IMR-90 (cell line): ENCODE results near the gene PANK2. TPM values are rescaled to one million over a fixed set of nuclear protein-coding genes. Genes with fewer than 3 reads are reported as not detected.
A peak's percentile ranks its signal among the peaks of the same experiment; 100 is the strongest.

Source experiments
- ATAC-seq: fragments of 200-7000 bp; cut with Tn5 transposase; 2 replicates; pipeline ENCODE4 v1.9.1; 2020; ENCODE audit warnings: low read depth, mild to moderate bottlenecking, moderate library complexity
- BruUV-seq: library from RNA; stranded (reverse); fragments of 400-500 nt; replicated peaks from 2 replicates; lab custom pipeline; 2021; lab: Mats Ljungman, UMichigan
- CTCF ChIA-PET: fragments of 300-600 bp; formaldehyde crosslinking; extraction: SDS; loops from one replicate; lab custom pipeline; 2021; ENCODE audit warnings: antibody characterized with exemption; lab: Yijun Ruan, JAX
- POLR2A ChIA-PET: fragments of 300-600 bp; sonication (Branson Sonifier 250); formaldehyde crosslinking; loops from one replicate; lab custom pipeline; 2022; ENCODE audit warnings: antibody characterized with exemption; ENCODE audit not compliant: unreplicated experiment; lab: Charles Lee
- DNase-seq: peaks from one replicate; pipeline ENCODE4 v3.0.0; 2013
- H2AFZ ChIP-seq: replicated peaks from 2 replicates; pipeline ENCODE3; 2013; ENCODE audit warnings: low read length, mild to moderate bottlenecking; ENCODE audit not compliant: poor library complexity
- H2AK5ac ChIP-seq: 2 replicates; pipeline ENCODE4 v1.6.1; 2013; ENCODE audit warnings: low read depth, low read length, inconsistent platforms
- H2AK9ac ChIP-seq: replicated peaks from 2 replicates; pipeline ENCODE3; 2013; ENCODE audit warnings: mild to moderate bottlenecking, low read depth, low read length, moderate library complexity; ENCODE audit not compliant: poor library complexity
- H2BK120ac ChIP-seq: 2 replicates; pipeline ENCODE4 v1.6.1; 2013; ENCODE audit warnings: low read depth, low read length, inconsistent platforms
- H2BK15ac ChIP-seq: 3 replicates; pipeline ENCODE4 v1.6.1; 2013; ENCODE audit warnings: low read depth, low read length, inconsistent platforms
- H2BK20ac ChIP-seq: 2 replicates; pipeline ENCODE4 v1.6.1; 2013; ENCODE audit warnings: low read depth, mild to moderate bottlenecking, inconsistent platforms, low read length, moderate library complexity
- H2BK5ac ChIP-seq: 2 replicates; pipeline ENCODE4 v1.6.1; 2013; ENCODE audit warnings: mild to moderate bottlenecking, low read depth, low read length, inconsistent platforms; ENCODE audit not compliant: poor library complexity, severe bottlenecking
- H3K14ac ChIP-seq: replicated peaks from 2 replicates; pipeline ENCODE4 v1.6.1; 2013; ENCODE audit warnings: low read depth, low read length, inconsistent platforms
- H3K18ac ChIP-seq: 2 replicates; pipeline ENCODE4 v1.6.1; 2013; ENCODE audit warnings: low read depth, low read length, control low read depth
- H3K23ac ChIP-seq: 2 replicates; pipeline ENCODE4 v1.6.1; 2013; ENCODE audit warnings: low read depth, low read length, inconsistent platforms
- H3K27ac ChIP-seq: 2 replicates; pipeline ENCODE4 v1.5.1; 2013; ENCODE audit warnings: mild to moderate bottlenecking, control low read depth, low read length; ENCODE audit not compliant: insufficient read depth
- H3K27me3 ChIP-seq: 2 replicates; pipeline ENCODE4 v1.6.1; 2013; ENCODE audit warnings: low read length; ENCODE audit not compliant: control insufficient read depth, insufficient read depth
- H3K36me3 ChIP-seq: 2 replicates; pipeline ENCODE4 v1.6.1; 2013; ENCODE audit warnings: low read length, mixed read lengths; ENCODE audit not compliant: control insufficient read depth, insufficient read depth
- H3K4ac ChIP-seq: 2 replicates; pipeline ENCODE4 v1.6.1; 2013; ENCODE audit warnings: low read depth, low read length, inconsistent platforms
- H3K4me1 ChIP-seq: 2 replicates; pipeline ENCODE4 v1.6.1; 2013; ENCODE audit warnings: low read length, mixed read lengths; ENCODE audit not compliant: control insufficient read depth, insufficient read depth
- H3K4me2 ChIP-seq: 2 replicates; pipeline ENCODE4 v1.6.1; 2013; ENCODE audit warnings: low read depth, mild to moderate bottlenecking, control low read depth, low read length, moderate library complexity
- H3K4me3 ChIP-seq: 2 replicates; pipeline ENCODE4 v1.5.1; 2013; ENCODE audit warnings: low read depth, mild to moderate bottlenecking, control low read depth, low read length, moderate library complexity; ENCODE audit not compliant: insufficient read depth
- H3K56ac ChIP-seq: 2 replicates; pipeline ENCODE4 v1.6.1; 2013; ENCODE audit warnings: low read length, inconsistent platforms; ENCODE audit not compliant: insufficient read depth; ENCODE audit errors: extremely low read depth
- H3K79me1 ChIP-seq, 2 experiments: 2 replicates each; pipeline ENCODE4 v1.6.1; 2013; ENCODE audit warnings: low read length in 2 of 2, inconsistent platforms in 1 of 2, low read depth in 1 of 2
- H3K9ac ChIP-seq: 2 replicates; pipeline ENCODE4 v1.6.1; 2013; ENCODE audit warnings: low read depth, low read length, control low read depth
- H3K9me1 ChIP-seq: 2 replicates; pipeline ENCODE4 v1.6.1; 2013; ENCODE audit warnings: low read length, inconsistent platforms; ENCODE audit not compliant: insufficient read depth
- H3K9me3 ChIP-seq: 2 replicates; pipeline ENCODE4 v1.6.1; 2013; ENCODE audit warnings: low read length; ENCODE audit not compliant: control insufficient read depth, insufficient read depth
- H4K20me1 ChIP-seq: 2 replicates; pipeline ENCODE4 v1.6.1; 2013; ENCODE audit warnings: low read length, inconsistent platforms; ENCODE audit not compliant: insufficient read depth
- H4K5ac ChIP-seq: 2 replicates; pipeline ENCODE4 v1.6.1; 2013; ENCODE audit warnings: mild to moderate bottlenecking, low read depth, low read length, control low read depth
- H4K8ac ChIP-seq, 2 experiments: 2 replicates each; pipeline ENCODE4 v1.6.1; 2013; ENCODE audit warnings: low read depth in 2 of 2, low read length in 2 of 2, control low read depth in 1 of 2, inconsistent platforms in 1 of 2
- H4K91ac ChIP-seq: 2 replicates; pipeline ENCODE4 v1.6.1; 2013; ENCODE audit warnings: low read depth, low read length, inconsistent platforms; ENCODE audit not compliant: insufficient read depth
- CEBPB ChIP-seq: IDR thresholded peaks from 2 replicates; pipeline ENCODE4 v1.6.1; 2012; ENCODE audit warnings: low read depth, low read length, improper control_type of control experiment
- NFE2L2 ChIP-seq: fragments of 150-350 bp; IDR thresholded peaks from 2 replicates; pipeline ENCODE4 v1.6.1; 2016; ENCODE audit warnings: low read depth, mild to moderate bottlenecking, low read length
- POLR2A ChIP-seq: IDR thresholded peaks from 2 replicates; pipeline ENCODE4 v1.6.1; 2012; ENCODE audit warnings: mild to moderate bottlenecking, low read depth, low read length
- WGBS, 2 experiments: methylation state at CpG; one replicate each; pipeline versions ENCODE4 v1.1.5 to v1.1.7; 2013; ENCODE audit warnings: missing lambda C conversion rate in 2 of 2; ENCODE audit not compliant: insufficient read length in 1 of 2; ENCODE audit errors: extremely low coverage in 2 of 2; 5-methylcytosine and 5-hydroxymethylcytosine counted together
- dilution Hi-C: fragments of 300-500 bp; cut with HindIII; formaldehyde crosslinking; loops from one replicate; pipeline ENCODE4 v1.14.3; 2018; ENCODE audit warnings: low sequenced_read_pairs; ENCODE audit not compliant: unreplicated experiment
- in situ Hi-C: fragments of 300-500 bp; cut with MboI; formaldehyde crosslinking; loops from 3 replicates; pipeline ENCODE4 v1.14.3; 2019; ENCODE audit warnings: low sequenced_read_pairs, inconsistent platforms, mixed read lengths
- intact Hi-C: fragments of 100-400 bp; cut with micrococcal nuclease; formaldehyde crosslinking; loops from 2 replicates; pipeline ENCODE4 v1.10.0; 2022
- polyA plus RNA-seq, 3 experiments: library from polyadenylated mRNA; depleted of rRNA; stranded (reverse); fragments of >200 nt; gene quantifications; 2 replicates each; pipeline ENCODE4 v1.2.3, GENCODE V29; 2012; ENCODE audit warnings: low replicate concordance in 1 of 3
- total RNA-seq: library from RNA; depleted of rRNA; stranded (reverse); fragments of >200 nt; gene quantifications from 2 replicates; pipeline ENCODE4 v1.2.3, GENCODE V29; 2012
- TF ChIP-seq, protein P1 (sequence below): conservative IDR thresholded peaks from 2 replicates; pipeline ENCODE4 v1.5.1; 2012; ENCODE audit warnings: mild to moderate bottlenecking, low read depth, low read length, improper control_type of control experiment

PANK2 gene
- total and polyA plus RNA-seq, 2 of the 4 experiments (the other 2 are of a cell fraction): 17.7 to 28.1 TPM

DNA sequence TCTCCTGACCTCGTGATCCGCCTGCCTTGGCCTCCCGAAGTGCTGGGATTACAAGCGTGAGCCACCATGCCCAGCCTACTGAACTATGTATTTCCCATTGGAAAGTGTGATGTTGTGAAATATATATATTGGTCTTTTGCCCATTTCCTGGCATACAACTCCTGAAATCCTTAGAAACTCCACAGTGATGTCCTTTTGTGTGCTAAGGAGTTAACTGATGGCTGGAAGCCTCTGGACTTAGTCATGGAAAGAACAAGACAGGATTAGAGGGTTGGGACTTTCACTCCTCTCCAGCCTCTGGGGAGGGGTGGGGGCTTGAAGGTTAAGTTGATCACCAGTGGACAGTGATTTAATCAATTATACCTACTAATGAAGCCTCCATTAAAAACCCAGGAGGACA, 7.1 kb downstream of the PANK2 start:
- Histone ChIP-seq H3K9ac (no peak overlapping the region), H4K8ac (no peak overlapping the region), H3K56ac (no peak overlapping the region), H3K4me1 (peaks cover 29% of the 10 kb centered on the region), H2AFZ (no peak overlapping the region), H3K4ac (no peak overlapping the region), H2AK5ac (no peak overlapping the region), H3K18ac (no peak overlapping the region), H2BK120ac (no peak overlapping the region), H2AK9ac (no peak overlapping the region), H4K5ac (no peak overlapping the region), H3K27me3 (no peaks in the 10 kb centered on the region), H3K4me3 (no peak overlapping the region), H2BK15ac (no peak overlapping the region), H3K14ac (0 out of 2 replicates have a peak overlapping the region, but pooled peaks have one; percentile 7), H3K36me3 (peaks cover 7% of the 10 kb centered on the region), H3K79me1 (peaks cover 0 to 31% of the 10 kb centered on the region in 2 experiments; a peak in 2 of 4 replicates), H2BK5ac (no peak overlapping the region), H2BK20ac (no peak overlapping the region), H3K27ac (no peak overlapping the region), H3K23ac (no peak overlapping the region), H3K4me2 (peak overlapping the region; percentile 36), H3K9me3 (no peaks in the 10 kb centered on the region), H4K91ac (no peak overlapping the region), H4K20me1 (peaks cover 100% of the 10 kb centered on the region), H3K9me1 (peaks cover 22% of the 10 kb centered on the region)
- TF ChIP-seq, protein P1, sequence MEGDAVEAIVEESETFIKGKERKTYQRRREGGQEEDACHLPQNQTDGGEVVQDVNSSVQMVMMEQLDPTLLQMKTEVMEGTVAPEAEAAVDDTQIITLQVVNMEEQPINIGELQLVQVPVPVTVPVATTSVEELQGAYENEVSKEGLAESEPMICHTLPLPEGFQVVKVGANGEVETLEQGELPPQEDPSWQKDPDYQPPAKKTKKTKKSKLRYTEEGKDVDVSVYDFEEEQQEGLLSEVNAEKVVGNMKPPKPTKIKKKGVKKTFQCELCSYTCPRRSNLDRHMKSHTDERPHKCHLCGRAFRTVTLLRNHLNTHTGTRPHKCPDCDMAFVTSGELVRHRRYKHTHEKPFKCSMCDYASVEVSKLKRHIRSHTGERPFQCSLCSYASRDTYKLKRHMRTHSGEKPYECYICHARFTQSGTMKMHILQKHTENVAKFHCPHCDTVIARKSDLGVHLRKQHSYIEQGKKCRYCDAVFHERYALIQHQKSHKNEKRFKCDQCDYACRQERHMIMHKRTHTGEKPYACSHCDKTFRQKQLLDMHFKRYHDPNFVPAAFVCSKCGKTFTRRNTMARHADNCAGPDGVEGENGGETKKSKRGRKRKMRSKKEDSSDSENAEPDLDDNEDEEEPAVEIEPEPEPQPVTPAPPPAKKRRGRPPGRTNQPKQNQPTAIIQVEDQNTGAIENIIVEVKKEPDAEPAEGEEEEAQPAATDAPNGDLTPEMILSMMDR: no peak
- peak; percentile 64 for TF ChIP-seq CEBPB
- TF ChIP-seq NFE2L2: no peak
- no peak for TF ChIP-seq POLR2A
- WGBS, 2 experiments: no CpG with 5 or more reads among the region's 4 CpGs
- ChIA-PET POLR2A (no interaction called here), CTCF (no interaction called here)
- dilution Hi-C loops (no loop called here), intact Hi-C loops (no loop called here), in situ Hi-C loops (loop anchor here (10.0 kb wide), 1 partner anchor 188 kb away; no protein-coding TSS in a partner anchor)
- BruUV-seq: no TSS peak
- ATAC-seq: peak; percentile 24
- DNase-seq: peak; percentile 43
